Heart left ventricle (tissue), 13 donors: Measurements from ENCODE around the gene CGB2.

Experiments
- CTCF ChIP-seq, 12 donors: fragments of 200-600 bp; sonication (generic) in 4 of 12; IDR thresholded peaks; one replicate each; pipeline versions ENCODE4 v1.5.0 to v1.8.0; 2018 to 2022; ENCODE audit warnings: antibody characterized with exemption in 12 of 12, mild to moderate bottlenecking in 5 of 12
- POLR2A ChIP-seq, 2 donors: fragments of 450-650 bp; IDR thresholded peaks; one replicate each; pipeline ENCODE4 v1.6.1; 2017; ENCODE audit warnings: antibody characterized with exemption in 2 of 2, mild to moderate bottlenecking in 2 of 2, moderate library complexity in 2 of 2
- donor health status: ischemic (EF 13 %, LVEDD 7.1; RV severe dilation, severe dysfunction).
- donor health status: DM: no; HTN: yes; CAD: no.
- donor health status: DM: no; HTN: no; CAD: no.
- donor health status: ischemic (EF 25% LVEDD 6.9; RV normal size, moderate dysfunction).
- donor health status: ischemic (EF 25% LVEDD 5.7; RV mildly dilated, moderate dysfunction).
- donor health status: ischemic (EF 35%, LVEDD 5.7; RV mildly dilated, moderate dysfunction).
- donor health status: nonischemic (EF 11% LVEDD 7.7; RV severe dilation, severe dysfunction).
- donor health status: DM: yes; HTN: yes; CAD: no.
- donor health status: PGD.
- donor health status: ischemic (EF 29% LVEDD 5.4; RV normal size, mild dysfunction).
- donor health status: nonischemic (EF 23%, LVEDD 6.1; RV moderate dilation, normal function).

GRCh38 chr19:49016067-49016839 is 15.4 kb upstream of the CGB2 start:
- TF ChIP-seq POLR2A (IDR thresholded peaks at IDR 0.05) (no peak), CTCF (IDR thresholded peaks at IDR 0.05) (no peak)
